GM12873 (cell line): Measurements from ENCODE around the gene GPR55.

Experiments
- CTCF ChIP-seq: IDR thresholded peaks from 2 replicates; pipeline ENCODE4 v1.5.1; 2012; ENCODE audit warnings: low read depth, mild to moderate bottlenecking, moderate library complexity, low read length, control low read depth; ENCODE audit not compliant: insufficient read depth; ENCODE audit errors: missing control alignments

The GPR55 gene

GRCh38 chr2:230937362-230937761 lies 12.3 kb upstream of the GPR55 start:
- no peak for TF ChIP-seq CTCF

- no peak for TF ChIP-seq CTCF
Measured at GRCh38 chr2:230935130-230935430, 10.0 kb upstream of the GPR55 start.

DNA sequence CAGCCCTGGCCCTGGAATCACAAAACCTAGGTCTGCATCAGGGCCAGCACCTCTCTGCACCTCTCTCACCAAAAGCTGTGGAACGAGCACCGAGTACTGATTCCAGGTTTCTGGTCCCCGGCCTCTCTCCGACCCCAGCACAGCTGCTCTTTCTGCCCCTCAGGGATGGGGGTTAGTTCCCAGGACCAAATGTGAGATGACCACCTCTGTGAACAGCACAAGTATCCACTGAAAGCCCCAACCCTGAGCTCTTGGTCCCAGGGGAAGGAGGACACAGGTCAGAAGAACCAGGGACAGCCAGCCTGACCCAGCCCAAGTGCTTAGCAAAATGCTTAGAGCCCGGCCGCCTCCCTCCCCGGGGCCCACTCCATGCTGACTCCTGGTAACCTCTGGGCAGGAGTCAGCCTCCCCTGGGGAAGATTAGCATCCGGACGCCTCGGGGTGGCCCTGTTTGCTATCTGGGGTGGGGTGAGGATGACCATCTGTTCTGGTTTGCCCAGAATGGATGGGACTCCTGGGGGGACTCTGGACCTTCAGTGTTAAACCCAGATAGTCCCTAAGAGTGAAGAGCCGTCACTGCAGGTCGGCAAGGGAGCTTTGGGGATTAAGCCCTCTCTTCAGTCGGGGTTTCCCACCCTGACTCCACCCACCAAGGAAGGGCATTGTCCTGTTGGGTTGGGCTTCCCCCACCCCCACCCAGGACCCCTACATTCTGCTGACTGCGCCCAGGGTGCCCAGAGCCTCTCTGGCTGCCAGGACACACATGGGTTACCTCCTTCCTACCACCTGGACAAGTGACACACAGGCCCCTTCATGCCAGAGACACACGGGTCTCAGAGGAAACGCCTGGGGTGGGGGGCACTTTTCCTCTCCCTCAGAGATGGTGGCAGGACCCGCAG lies 9.4 kb upstream of the GPR55 start:
- no peak for TF ChIP-seq CTCF

GRCh38 chr2:230933521-230934180 lies 8.6 kb upstream of the GPR55 start:
- TF ChIP-seq CTCF: no peak

GRCh38 chr2:230932556-230933511 lies 7.8 kb upstream of the GPR55 start:
- TF ChIP-seq CTCF: no peak

- no peak for TF ChIP-seq CTCF
Measured at GRCh38 chr2:230931556-230932231, 6.7 kb upstream of the GPR55 start.
